Lower lobe of right lung (tissue), 2 donors: ENCODE results near the gene UBE2L5. TPM values are rescaled to one million over a fixed set of nuclear protein-coding genes. Genes with fewer than 3 reads are reported as not detected.
"Not testable (repeated sequence)": the region's sequence is repeated elsewhere in the genome, so short reads cannot be mapped to it uniquely, and the experiment has no call there.

Source experiments
- ATAC-seq, 2 donors: fragments of 200-7000 bp; cut with Tn5 transposase; one replicate each; pipeline ENCODE4 v1.9.1; 2020 to 2022; ENCODE audit warnings: mild to moderate bottlenecking in 2 of 2, moderate library complexity in 2 of 2
- DNase-seq: peaks from one replicate; pipeline ENCODE4 v3.0.0-alpha.2; 2020
- H3K27ac ChIP-seq: fragments of 200-600 bp; one replicate; pipeline ENCODE4 v1.8.0; 2022
- H3K27me3 ChIP-seq: fragments of 200-600 bp; one replicate; pipeline ENCODE4 v1.8.0; 2022; ENCODE audit warnings: low read depth
- H3K36me3 ChIP-seq: fragments of 200-600 bp; one replicate; pipeline ENCODE4 v1.8.0; 2022; ENCODE audit warnings: mild to moderate bottlenecking
- H3K4me1 ChIP-seq: fragments of 200-600 bp; one replicate; pipeline ENCODE4 v1.8.0; 2022
- H3K4me3 ChIP-seq: fragments of 200-600 bp; one replicate; pipeline ENCODE4 v1.8.0; 2022; ENCODE audit warnings: mild to moderate bottlenecking
- H3K9me3 ChIP-seq: fragments of 200-600 bp; one replicate; pipeline ENCODE4 v1.8.0; 2022
- CTCF ChIP-seq: fragments of 200-600 bp; IDR thresholded peaks from one replicate; pipeline ENCODE4 v1.8.0; 2022; ENCODE audit warnings: antibody characterized with exemption, mild to moderate bottlenecking
- intact Hi-C: fragments of 100-400 bp; cut with DNase I; formaldehyde crosslinking; loops from one replicate; pipeline ENCODE4 v1.11.0; 2022
- total RNA-seq: library from RNA; stranded (reverse); fragmentation: NEBNext Ultra II Directional; extraction: Animal tissue kit (Norgen Biotek cat#: 25700); gene quantifications from one replicate; pipeline ENCODE4 v1.2.1, GENCODE V29; 2021
- donor health status: DM: no; HTN: yes; CAD: no; lungs with severe emphysema.

Gene UBE2L5
- total RNA-seq, 1 donor from 2014 or later = not detected

- intact Hi-C loops = no loop called here
- Histone ChIP-seq H3K9me3 (no peaks in the 10 kb centered on the region), H3K27ac (no peak overlapping the region), H3K4me1 (no peaks in the 10 kb centered on the region), H3K36me3 (no peaks in the 10 kb centered on the region), H3K4me3 (no peak overlapping the region), H3K27me3 (no peaks in the 10 kb centered on the region)
- ATAC-seq = no peak
- DNase-seq = no peak
- TF ChIP-seq CTCF = no peak
These were observed 14.9 kb downstream of the UBE2L5 start for GRCh38 chr13:30437177-30437576.

GRCh38 chr13:30438286-30438685 lies 16.0 kb downstream of the UBE2L5 start:
- Histone ChIP-seq H3K4me1 (no peaks in the 10 kb centered on the region), H3K36me3 (no peaks in the 10 kb centered on the region), H3K9me3 (no peaks in the 10 kb centered on the region), H3K27ac (no peak overlapping the region), H3K27me3 (no peaks in the 10 kb centered on the region), H3K4me3 (no peak overlapping the region)
- ATAC-seq (no peak), DNase-seq (no peak)
- intact Hi-C loops = no loop called here
- TF ChIP-seq CTCF = no peak

GRCh38 chr13:30440910-30441703 lies 18.8 kb downstream of the UBE2L5 start:
- intact Hi-C loops = no loop called here
- no peak for TF ChIP-seq CTCF

GRCh38 chr13:30442926-30443325 lies 20.6 kb downstream of the UBE2L5 start:
- DNase-seq (no peak), ATAC-seq (no peak)
- no peak for TF ChIP-seq CTCF
- H3K27me3 ChIP-seq = no peaks in the 10 kb centered on the region
- intact Hi-C loops = no loop called here
- H3K4me1 ChIP-seq = peaks cover 14% of the 10 kb centered on the region
- no peak overlapping the region for H3K4me3 ChIP-seq
- H3K9me3 ChIP-seq = no peaks in the 10 kb centered on the region
- no peaks in the 10 kb centered on the region for H3K36me3 ChIP-seq
- no peak overlapping the region for H3K27ac ChIP-seq

More at GRCh38 chr13:30440910-30441703, 18.8 kb downstream of the UBE2L5 start:
- Histone ChIP-seq H3K4me3 (no peak overlapping the region), H3K4me1 (peaks cover 11% of the 10 kb centered on the region), H3K27ac (no peak overlapping the region), H3K36me3 (no peaks in the 10 kb centered on the region), H3K9me3 (no peaks in the 10 kb centered on the region), H3K27me3 (no peaks in the 10 kb centered on the region)
- DNase-seq = no peak
- no peak for ATAC-seq

- H3K4me3 ChIP-seq, H3K9me3 ChIP-seq, H3K27ac ChIP-seq, DNase-seq, ATAC-seq, intact Hi-C loops, H3K36me3 ChIP-seq, H3K27me3 ChIP-seq: not testable (repeated sequence)
- H3K4me1 ChIP-seq = peaks cover 14% of the 10 kb centered on the region
These were observed 21.2 kb downstream of the UBE2L5 start for GRCh38 chr13:30443491-30443890.

- H3K4me3 ChIP-seq = no peak overlapping the region
- H3K27me3 ChIP-seq = no peaks in the 10 kb centered on the region
- no peak for TF ChIP-seq CTCF
- H3K36me3 ChIP-seq = no peaks in the 10 kb centered on the region
- H3K4me1 ChIP-seq = peaks cover 14% of the 10 kb centered on the region
- DNase-seq (no peak), ATAC-seq (no peak)
- H3K27ac ChIP-seq = no peak overlapping the region
- H3K9me3 ChIP-seq = no peaks in the 10 kb centered on the region
- intact Hi-C loops = no loop called here
These were observed 21.7 kb downstream of the UBE2L5 start for GRCh38 chr13:30443957-30444404.
